Mucosa of descending colon (tissue), 3 donors: ENCODE results near the gene FBXL16. TPM values are rescaled to one million over a fixed set of nuclear protein-coding genes. Genes with fewer than 3 reads are reported as not detected.
"Not testable (repeated sequence)": the region's sequence is repeated elsewhere in the genome, so short reads cannot be mapped to it uniquely, and the experiment has no call there.

Experiments
- ATAC-seq: fragments of 200-7000 bp; cut with Tn5 transposase; one replicate; pipeline ENCODE4 v1.9.1; 2020; ENCODE audit warnings: mild to moderate bottlenecking, moderate library complexity
- DNase-seq, 3 donors: peaks; one replicate each; pipeline ENCODE4 v3.0.0-alpha.2; 2020
- H3K36me3 ChIP-seq: fragments of 200-600 bp; one replicate; pipeline ENCODE4 v1.8.0; 2021; ENCODE audit warnings: low read depth, mild to moderate bottlenecking
- H3K4me1 ChIP-seq: fragments of 200-600 bp; one replicate; pipeline ENCODE4 v1.8.0; 2021; ENCODE audit warnings: low read depth, mild to moderate bottlenecking
- H3K4me3 ChIP-seq: fragments of 200-600 bp; one replicate; pipeline ENCODE4 v1.8.0; 2021; ENCODE audit warnings: mild to moderate bottlenecking
- H3K9me3 ChIP-seq: fragments of 200-600 bp; one replicate; pipeline ENCODE4 v1.8.0; 2021; ENCODE audit warnings: mild to moderate bottlenecking
- CTCF ChIP-seq: fragments of 200-600 bp; IDR thresholded peaks from one replicate; pipeline ENCODE4 v1.8.0; 2022; ENCODE audit warnings: antibody characterized with exemption, mild to moderate bottlenecking
- intact Hi-C, 2 donors: fragments of 100-400 bp; cut with DNase I in 1 of 2; cut with micrococcal nuclease in 1 of 2; formaldehyde crosslinking; loops; one replicate each; pipeline versions ENCODE4 v1.11.0 to v1.11.1; 2022; cut with DNase I, micrococcal nuclease
- total RNA-seq, 3 donors: library from RNA; stranded (reverse); fragmentation: NEBNext Ultra II Directional in 2 of 3; extraction: Animal tissue kit (Norgen Biotek cat#: 25700) in 2 of 3; gene quantifications; one replicate each; pipeline versions ENCODE4 v1.2.1 to v1.2.4, GENCODE V29; 2021 to 2023
- donor health status: DM: no; HTN: no; CAD: no; lungs with moderate emphysema.
- donor health status: DM: no; HTN: no; CAD: no.
- donor health status: DM: no; HTN: yes; CAD: no.

FBXL16 gene
- total RNA-seq, 3 donors from 2014 or later = 1.3 to 2.2 (median 2.1) TPM

DNA sequence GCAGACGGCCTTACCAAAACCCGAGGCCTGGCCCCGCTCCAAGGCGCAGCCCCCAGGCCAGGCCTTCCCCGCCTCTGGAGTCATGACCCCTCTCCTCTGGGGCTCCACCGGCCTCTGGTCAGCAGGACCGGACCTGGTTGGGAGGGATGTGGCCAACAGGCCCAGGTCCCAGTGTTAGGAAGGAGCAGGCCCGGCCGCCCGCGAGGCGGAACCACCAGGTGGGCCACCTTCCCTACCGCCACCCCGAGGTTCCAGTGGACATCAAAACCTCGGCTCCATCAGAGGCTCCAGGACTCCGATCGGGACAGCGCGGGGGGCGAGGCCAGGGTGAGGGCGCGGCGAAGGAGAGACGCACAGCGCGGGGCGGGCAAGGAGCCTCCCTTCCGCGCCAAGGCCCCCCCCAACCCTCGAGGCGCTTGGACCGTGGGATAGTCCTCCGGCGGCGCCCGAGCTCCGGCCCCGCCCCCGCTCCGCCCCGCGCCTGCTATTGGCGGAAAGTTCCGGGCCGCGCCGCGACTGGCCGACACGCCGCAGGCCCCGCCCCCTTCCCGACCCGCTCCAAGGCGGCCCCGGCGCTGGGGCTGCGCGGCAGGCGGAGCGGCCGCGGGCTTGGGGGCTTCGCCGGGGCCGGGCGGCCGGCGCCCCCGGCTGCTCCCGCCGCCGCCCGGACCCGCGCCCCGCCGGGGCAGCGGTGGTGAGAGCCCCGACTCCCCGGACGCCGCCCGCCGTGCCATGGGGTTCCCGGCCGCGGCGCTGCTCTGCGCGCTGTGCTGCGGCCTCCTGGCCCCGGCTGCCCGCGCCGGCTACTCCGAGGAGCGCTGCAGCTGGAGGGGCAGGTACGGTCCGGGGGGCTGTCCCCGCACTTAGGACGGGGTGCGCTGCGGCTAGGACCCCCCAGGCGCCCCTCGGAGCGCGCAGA, 9.2 kb upstream of the FBXL16 start, which contains the start of gene METRN:
METRN (plus strand) TSS at position 561 of the 919 bp plus-strand sequence; CDS start at position 733, 172 bp downstream.
- no peaks in the 10 kb centered on the region for H3K9me3 ChIP-seq
- intact Hi-C loops = loop anchor here in 1 of 2 donors (10.0 kb wide), 1 partner anchor 340 kb away; no protein-coding TSS in a partner anchor
- peaks cover 37% of the 10 kb centered on the region for H3K4me1 ChIP-seq
- DNase-seq (peak; percentile 92 to 96 (median 95)), ATAC-seq (peak; percentile 83)
- TF ChIP-seq CTCF = no peak
- no peaks in the 10 kb centered on the region for H3K36me3 ChIP-seq
- peak within 1 kb of the TSS; percentile 17 for H3K4me3 ChIP-seq

- intact Hi-C loops = loop anchor here in 1 of 2 donors (10.0 kb wide), 1 partner anchor 341 kb away; no protein-coding TSS in a partner anchor
- no peak for TF ChIP-seq CTCF
- Histone ChIP-seq H3K4me3 (no peak overlapping the region), H3K9me3 (no peaks in the 10 kb centered on the region), H3K36me3 (no peaks in the 10 kb centered on the region), H3K4me1 (peaks cover 31% of the 10 kb centered on the region)
- DNase-seq (no peak), ATAC-seq (no peak)
Observed at GRCh38 chr16:714079-714478, 8.5 kb upstream of the FBXL16 start.

GRCh38 chr16:712740-713250, 7.2 kb upstream of the FBXL16 start:
- DNase-seq = peak in 2 of 3 donors; percentile 54 to 66
- ATAC-seq, H3K4me3 ChIP-seq, H3K36me3 ChIP-seq, H3K9me3 ChIP-seq: not testable (repeated sequence)
- H3K4me1 ChIP-seq = peaks cover 18% of the 10 kb centered on the region
- intact Hi-C loops = loop anchor here in 1 of 2 donors (10.0 kb wide), 1 partner anchor 342 kb away; no protein-coding TSS in a partner anchor

DNA sequence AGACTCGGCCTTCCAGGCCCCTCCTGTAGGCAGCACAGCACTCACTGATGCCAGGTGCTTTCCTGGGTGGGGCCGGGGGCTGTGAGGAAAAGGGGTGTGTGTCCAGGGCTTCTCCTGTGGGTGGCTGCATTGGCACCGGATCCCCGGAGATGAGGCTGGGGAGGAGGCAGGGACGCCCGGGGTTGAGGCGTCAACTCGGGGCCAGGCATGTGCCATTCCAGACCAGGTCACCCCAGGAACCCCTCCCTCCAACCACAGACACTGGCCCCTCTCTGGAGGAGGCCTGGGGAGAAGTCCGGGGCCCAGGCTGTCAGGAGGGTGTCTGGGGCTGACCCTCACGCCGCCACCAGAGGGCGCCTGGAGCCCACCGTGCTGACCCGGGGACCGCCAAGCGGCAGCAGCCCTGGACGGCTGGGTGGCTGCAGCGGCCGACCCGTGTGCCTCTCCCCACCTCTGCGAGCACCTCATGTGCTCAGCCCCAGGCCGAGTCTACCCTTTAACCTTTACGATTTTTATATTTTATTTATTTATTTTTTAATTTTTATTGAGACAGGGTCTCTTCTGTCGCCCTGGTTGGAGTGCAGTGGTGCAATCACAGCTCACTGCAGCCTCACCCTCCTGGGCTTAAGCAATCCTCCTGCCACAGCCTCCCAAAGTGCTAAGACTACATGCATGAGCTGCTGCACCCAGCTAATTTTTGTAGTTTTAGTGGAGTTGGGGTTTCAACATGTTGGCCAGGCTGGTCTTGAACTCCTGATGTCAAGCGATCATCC, 6.1 kb upstream of the FBXL16 start:
- TF ChIP-seq CTCF = peak; percentile 88
- no peaks in the 10 kb centered on the region for H3K36me3 ChIP-seq

DNA sequence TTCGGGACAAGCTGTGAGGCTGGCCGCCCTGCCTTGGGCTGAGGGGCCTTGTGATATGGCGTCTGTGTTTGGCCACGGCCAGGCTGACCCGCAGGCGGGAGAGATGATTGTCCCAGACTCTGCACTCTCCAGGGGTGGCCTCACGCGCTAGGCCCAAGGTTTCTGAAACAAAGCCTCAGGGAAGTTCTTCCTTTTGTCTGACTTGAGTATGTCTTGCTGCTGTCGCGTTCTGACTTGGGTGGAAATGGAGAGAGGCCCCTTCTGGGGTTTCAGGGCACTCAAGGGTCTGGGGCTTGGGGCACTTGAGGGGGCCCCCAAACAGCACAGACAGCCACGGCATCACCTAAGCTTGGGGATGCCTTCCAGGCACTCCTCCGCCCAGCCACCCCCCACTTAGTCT, 5.5 kb upstream of the FBXL16 start:
- intact Hi-C loops = loop anchor here in 1 of 2 donors (10.0 kb wide), 1 partner anchor 344 kb away; no protein-coding TSS in a partner anchor
- H3K4me3 ChIP-seq = no peak overlapping the region

More for the DNA sequence above, 6.1 kb upstream of the FBXL16 start:
- Histone ChIP-seq H3K4me3 (no peak overlapping the region), H3K4me1 (peaks cover 16% of the 10 kb centered on the region), H3K9me3 (no peaks in the 10 kb centered on the region)
- DNase-seq (peak; percentile 82 to 88 (median 82)), ATAC-seq (peak; percentile 69)
- intact Hi-C loops = loop anchor here in 1 of 2 donors (10.0 kb wide), 1 partner anchor 343 kb away; no protein-coding TSS in a partner anchor

More for the DNA sequence above, 5.5 kb upstream of the FBXL16 start:
- Histone ChIP-seq H3K9me3 (no peaks in the 10 kb centered on the region), H3K4me1 (peaks cover 10% of the 10 kb centered on the region), H3K36me3 (no peaks in the 10 kb centered on the region)
- no peak for ATAC-seq
- TF ChIP-seq CTCF = no peak
- no peak for DNase-seq
